ENCODE results near the gene INPPL1.

GRCh38 chr11:72238492-72239312 is 14.1 kb downstream of the INPPL1 start:
- TF ChIP-seq CTCF (optimal IDR thresholded peaks at IDR 0.05 in 1 of 3, IDR thresholded peaks at IDR 0.05 in 1 of 3, conservative IDR thresholded peaks at IDR 0.05 in 1 of 3; ENCODE audit: extremely low read depth in 1 of 3, insufficient read depth in 2 of 3, low read length in 3 of 3): no peak
- no peak for TF ChIP-seq EZH2 (IDR thresholded peaks at IDR 0.05; ENCODE audit: low read length)
